Esophagus muscularis mucosa (tissue), 3 donors: ENCODE measurements around the gene RUSF1.

ENCODE experiments used
- POLR2A ChIP-seq: fragments of 450-650 bp; IDR thresholded peaks from one replicate; pipeline ENCODE4 v1.6.1; 2017; ENCODE audit warnings: antibody characterized with exemption, moderate library complexity, mild to moderate bottlenecking, low read depth
- TF ChIP-seq, protein P1 (sequence below), 3 experiments: fragments of 200-600 bp in 2 of 3; fragments of 450-650 bp in 1 of 3; sonication (generic) in 2 of 3; IDR thresholded peaks; one replicate each; pipeline ENCODE4 v1.5.1; 2017 to 2019; ENCODE audit warnings: antibody characterized with exemption in 3 of 3, mild to moderate bottlenecking in 2 of 3, moderate library complexity in 1 of 3

DNA sequence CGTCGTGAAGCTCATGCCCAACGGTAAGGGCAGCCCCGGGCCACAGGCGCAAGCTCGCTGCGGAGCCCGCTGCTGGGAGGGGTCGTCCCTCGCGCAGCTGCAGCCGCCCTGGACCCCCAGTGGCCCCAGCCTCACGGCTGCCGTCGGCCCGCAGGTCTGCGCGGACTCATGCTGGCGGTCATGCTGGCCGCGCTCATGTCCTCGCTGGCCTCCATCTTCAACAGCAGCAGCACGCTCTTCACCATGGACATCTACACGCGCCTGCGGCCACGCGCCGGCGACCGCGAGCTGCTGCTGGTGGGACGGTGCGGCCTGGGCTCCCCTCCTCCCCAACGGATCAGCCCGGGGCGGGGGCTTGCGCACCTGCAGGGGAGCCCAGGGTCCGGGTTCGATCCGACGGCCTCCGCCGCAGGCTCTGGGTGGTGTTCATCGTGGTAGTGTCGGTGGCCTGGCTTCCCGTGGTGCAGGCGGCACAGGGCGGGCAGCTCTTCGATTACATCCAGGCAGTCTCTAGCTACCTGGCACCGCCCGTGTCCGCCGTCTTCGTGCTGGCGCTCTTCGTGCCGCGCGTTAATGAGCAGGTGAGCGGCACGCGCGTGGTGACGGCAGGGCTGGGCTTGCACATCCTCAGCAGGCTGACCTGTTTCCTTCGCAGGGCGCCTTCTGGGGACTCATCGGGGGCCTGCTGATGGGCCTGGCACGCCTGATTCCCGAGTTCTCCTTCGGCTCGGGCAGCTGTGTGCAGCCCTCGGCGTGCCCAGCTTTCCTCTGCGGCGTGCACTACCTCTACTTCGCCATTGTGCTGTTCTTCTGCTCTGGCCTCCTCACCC lies 19.5 kb downstream of the RUSF1 start:
- no peak for TF ChIP-seq POLR2A
- TF ChIP-seq, protein P1, sequence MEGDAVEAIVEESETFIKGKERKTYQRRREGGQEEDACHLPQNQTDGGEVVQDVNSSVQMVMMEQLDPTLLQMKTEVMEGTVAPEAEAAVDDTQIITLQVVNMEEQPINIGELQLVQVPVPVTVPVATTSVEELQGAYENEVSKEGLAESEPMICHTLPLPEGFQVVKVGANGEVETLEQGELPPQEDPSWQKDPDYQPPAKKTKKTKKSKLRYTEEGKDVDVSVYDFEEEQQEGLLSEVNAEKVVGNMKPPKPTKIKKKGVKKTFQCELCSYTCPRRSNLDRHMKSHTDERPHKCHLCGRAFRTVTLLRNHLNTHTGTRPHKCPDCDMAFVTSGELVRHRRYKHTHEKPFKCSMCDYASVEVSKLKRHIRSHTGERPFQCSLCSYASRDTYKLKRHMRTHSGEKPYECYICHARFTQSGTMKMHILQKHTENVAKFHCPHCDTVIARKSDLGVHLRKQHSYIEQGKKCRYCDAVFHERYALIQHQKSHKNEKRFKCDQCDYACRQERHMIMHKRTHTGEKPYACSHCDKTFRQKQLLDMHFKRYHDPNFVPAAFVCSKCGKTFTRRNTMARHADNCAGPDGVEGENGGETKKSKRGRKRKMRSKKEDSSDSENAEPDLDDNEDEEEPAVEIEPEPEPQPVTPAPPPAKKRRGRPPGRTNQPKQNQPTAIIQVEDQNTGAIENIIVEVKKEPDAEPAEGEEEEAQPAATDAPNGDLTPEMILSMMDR (IDR thresholded peaks at IDR 0.05), result no peak
